HepG2 (cell line): ENCODE results near the gene ZBTB43. TPM values are rescaled to one million over a fixed set of nuclear protein-coding genes. Genes with fewer than 3 reads are reported as not detected.

ENCODE experiments used
- AGO2 ChIP-seq: fragments of 200-400 bp; formaldehyde crosslinking; optimal IDR thresholded peaks from 2 replicates; pipeline ENCODE3; 2017; ENCODE audit warnings: mild to moderate bottlenecking, low read depth, low read length, moderate library complexity
- ASH2L ChIP-seq: fragments of 300-600, 200-600 bp; sonication (generic); IDR thresholded peaks from 2 replicates; pipeline ENCODE4 v1.7.0; 2017; ENCODE audit warnings: low read depth, mild to moderate bottlenecking, moderate library complexity, mixed read lengths, low read length; ENCODE audit not compliant: insufficient read length
- ATF7 ChIP-seq, 2 experiments: fragments of 450-650 bp in 1 of 2; sonication (generic) in 1 of 2; formaldehyde crosslinking in 1 of 2; IDR thresholded peaks; 2 replicates each; pipeline versions ENCODE4 v1.4.0 to v1.6.1; 2016 to 2020; ENCODE audit warnings: antibody characterized with exemption in 1 of 2, mild to moderate bottlenecking in 1 of 2, missing genetic modification reagents in 1 of 2
- CCDC6 ChIP-seq: sonication (generic); formaldehyde crosslinking; IDR thresholded peaks from 2 replicates; pipeline ENCODE4 v1.8.1; 2022; ENCODE audit warnings: mild to moderate bottlenecking, missing genetic modification reagents, moderate library complexity
- ERF ChIP-seq: IDR thresholded peaks from 2 replicates; pipeline ENCODE4 v1.6.1; 2018; ENCODE audit warnings: missing biosample characterization, missing genetic modification reagents
- FOXO1 ChIP-seq: sonication (generic); formaldehyde crosslinking; IDR thresholded peaks from 2 replicates; pipeline ENCODE4 v1.4.0; 2020; ENCODE audit warnings: missing genetic modification reagents
- HNF1B ChIP-seq: sonication (generic); formaldehyde crosslinking; IDR thresholded peaks from 2 replicates; pipeline ENCODE4 v1.5.1; 2020; ENCODE audit warnings: mild to moderate bottlenecking, moderate library complexity, missing genetic modification reagents
- ISL2 ChIP-seq: sonication (generic); formaldehyde crosslinking; IDR thresholded peaks from 2 replicates; pipeline ENCODE4 v1.5.0; 2020; ENCODE audit warnings: missing genetic modification reagents
- NKX3-1 ChIP-seq: sonication (generic); formaldehyde crosslinking; IDR thresholded peaks from 2 replicates; pipeline ENCODE4 v1.5.0; 2020; ENCODE audit warnings: missing genetic modification reagents
- NRL ChIP-seq: sonication (generic); formaldehyde crosslinking; IDR thresholded peaks from 2 replicates; pipeline ENCODE4 v1.5.0; 2020; ENCODE audit warnings: missing genetic modification reagents, mild to moderate bottlenecking, moderate library complexity, borderline replicate concordance
- PATZ1 ChIP-seq: sonication (generic); formaldehyde crosslinking; IDR thresholded peaks from 2 replicates; pipeline ENCODE4 v1.4.0; 2020; ENCODE audit warnings: missing genetic modification reagents
- STAT5B ChIP-seq: sonication (generic); formaldehyde crosslinking; IDR thresholded peaks from 2 replicates; pipeline ENCODE4 v1.4.0; 2020; ENCODE audit warnings: missing genetic modification reagents
- ZBTB26 ChIP-seq: IDR thresholded peaks from 2 replicates; pipeline ENCODE4 v1.6.1; 2016; ENCODE audit warnings: missing compliant biosample characterization, missing genetic modification reagents, borderline replicate concordance
- ZFP82 ChIP-seq: sonication (generic); formaldehyde crosslinking; IDR thresholded peaks from 2 replicates; pipeline ENCODE4 v1.5.1; 2020; ENCODE audit warnings: mild to moderate bottlenecking, missing genetic modification reagents, borderline replicate concordance
- ZFP91 ChIP-seq: sonication (generic); formaldehyde crosslinking; IDR thresholded peaks from 2 replicates; pipeline ENCODE4 v1.9.0; 2022; ENCODE audit warnings: missing genetic modification reagents, mild to moderate bottlenecking, borderline replicate concordance
- polyA plus RNA-seq, 8 experiments: library from polyadenylated mRNA; depleted of rRNA in 3 of 8; stranded (reverse) in 7 of 8; unstranded in 1 of 8; fragments of >200 nt; fragmentation: Illumina TruSeq in 4 of 8; extraction: Trizol in 4 of 8; gene quantifications; 2 replicates each; pipeline versions ENCODE4 v1.2.1 to v1.2.3, GENCODE V29; 2011 to 2016; ENCODE audit warnings: low read depth in 4 of 8, missing spikeins in 1 of 8, mixed read lengths in 1 of 8; ENCODE audit not compliant: insufficient read depth in 1 of 8
- total RNA-seq, 5 experiments: library from RNA; depleted of rRNA; stranded (reverse); fragments of >200 nt; fragmentation: Illumina TruSeq; extraction: Trizol; gene quantifications; 2 replicates each; pipeline ENCODE4 v1.2.3, GENCODE V29; 2016; ENCODE audit warnings: low read depth in 1 of 5
- TF ChIP-seq, protein P1 (sequence below): IDR thresholded peaks from 2 replicates; pipeline ENCODE4 v1.6.1; 2012; ENCODE audit warnings: low read depth, low read length, improper control_type of control experiment
- TF ChIP-seq, protein P2 (sequence below): sonication (generic); formaldehyde crosslinking; IDR thresholded peaks from 2 replicates; pipeline ENCODE4 v1.5.0; 2020; ENCODE audit warnings: missing genetic modification reagents, mild to moderate bottlenecking, borderline replicate concordance
- TF ChIP-seq, protein P3 (sequence below): sonication (generic); formaldehyde crosslinking; IDR thresholded peaks from 2 replicates; pipeline ENCODE4 v1.9.0; 2021; ENCODE audit warnings: missing genetic modification reagents, mild to moderate bottlenecking, borderline replicate concordance

The ZBTB43 gene
- total and polyA plus RNA-seq, 2 of the 13 experiments (the other 11 are each of a cell fraction or from before 2014, with no cell fraction given) = 7.1 to 31.4 TPM

DNA sequence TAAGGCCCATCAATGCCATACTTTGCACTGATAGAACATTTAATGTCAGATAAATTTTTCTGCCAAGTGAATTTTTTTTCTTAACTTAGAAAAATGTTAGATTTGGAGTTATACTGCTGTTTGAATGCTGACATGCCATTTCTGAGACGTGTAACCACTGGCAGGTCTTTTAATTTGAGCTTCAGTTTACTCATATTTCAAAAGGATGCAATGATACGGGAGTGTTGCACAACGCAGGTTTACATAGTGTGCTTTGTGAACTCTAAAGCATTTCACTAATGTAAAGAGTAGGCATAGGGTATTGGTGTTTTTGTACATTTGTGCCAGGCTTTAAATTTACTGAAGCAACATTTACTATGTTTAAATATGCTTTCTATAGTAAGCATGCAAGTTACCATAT lies 4.2 kb downstream of the ZBTB43 start (continued):
- TF ChIP-seq, protein P1, sequence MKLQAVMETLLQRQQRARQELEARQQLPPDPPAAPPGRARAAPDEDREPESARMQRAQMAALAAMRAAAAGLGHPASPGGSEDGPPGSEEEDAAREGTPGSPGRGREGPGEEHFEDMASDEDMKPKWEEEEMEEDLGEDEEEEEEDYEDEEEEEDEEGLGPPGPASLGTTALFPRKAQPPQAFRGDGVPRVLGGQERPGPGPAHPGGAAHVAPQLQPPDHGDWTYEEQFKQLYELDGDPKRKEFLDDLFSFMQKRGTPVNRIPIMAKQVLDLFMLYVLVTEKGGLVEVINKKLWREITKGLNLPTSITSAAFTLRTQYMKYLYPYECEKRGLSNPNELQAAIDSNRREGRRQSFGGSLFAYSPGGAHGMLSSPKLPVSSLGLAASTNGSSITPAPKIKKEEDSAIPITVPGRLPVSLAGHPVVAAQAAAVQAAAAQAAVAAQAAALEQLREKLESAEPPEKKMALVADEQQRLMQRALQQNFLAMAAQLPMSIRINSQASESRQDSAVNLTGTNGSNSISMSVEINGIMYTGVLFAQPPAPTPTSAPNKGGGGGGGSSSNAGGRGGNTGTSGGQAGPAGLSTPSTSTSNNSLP = peak; percentile 95; the same call in 1 of the 2 replicates
- TF ChIP-seq ERF (CRISPR knock-in tag) (0 out of 2 replicates have a peak, but pooled peaks have one; percentile 54), ZBTB26 (no peak), ASH2L (no peak), CCDC6 (CRISPR knock-in tag) (no peak), NRL (CRISPR knock-in tag) (no peak), NKX3-1 (CRISPR knock-in tag) (no peak), FOXO1 (CRISPR knock-in tag) (0 out of 2 replicates have a peak, but pooled peaks have one; percentile 43), ZFP82 (CRISPR knock-in tag) (no peak), AGO2 (no peak), STAT5B (CRISPR knock-in tag) (no peak), ATF7 (IDR thresholded peaks at IDR 0.05) (0 out of 2 replicates have a peak, but pooled peaks have one; percentile 7), ATF7 (CRISPR knock-in tag; IDR thresholded peaks at IDR 0.05) (no peak), HNF1B (no peak), ISL2 (CRISPR knock-in tag) (peak; percentile 80), PATZ1 (CRISPR knock-in tag) (no peak), ZFP91 (CRISPR knock-in tag) (no peak)
- TF ChIP-seq, protein P2, sequence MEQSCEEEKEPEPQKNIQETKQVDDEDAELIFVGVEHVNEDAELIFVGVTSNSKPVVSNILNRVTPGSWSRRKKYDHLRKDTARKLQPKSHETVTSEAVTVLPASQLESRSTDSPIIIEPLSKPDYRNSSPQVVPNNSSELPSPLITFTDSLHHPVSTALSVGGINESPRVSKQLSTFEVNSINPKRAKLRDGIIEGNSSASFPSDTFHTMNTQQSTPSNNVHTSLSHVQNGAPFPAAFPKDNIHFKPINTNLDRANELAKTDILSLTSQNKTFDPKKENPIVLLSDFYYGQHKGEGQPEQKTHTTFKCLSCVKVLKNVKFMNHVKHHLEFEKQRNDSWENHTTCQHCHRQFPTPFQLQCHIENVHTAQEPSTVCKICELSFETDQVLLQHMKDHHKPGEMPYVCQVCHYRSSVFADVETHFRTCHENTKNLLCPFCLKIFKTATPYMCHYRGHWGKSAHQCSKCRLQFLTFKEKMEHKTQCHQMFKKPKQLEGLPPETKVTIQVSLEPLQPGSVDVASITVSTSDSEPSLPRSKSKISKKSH (CRISPR knock-in tag) = no peak
- TF ChIP-seq, protein P3, sequence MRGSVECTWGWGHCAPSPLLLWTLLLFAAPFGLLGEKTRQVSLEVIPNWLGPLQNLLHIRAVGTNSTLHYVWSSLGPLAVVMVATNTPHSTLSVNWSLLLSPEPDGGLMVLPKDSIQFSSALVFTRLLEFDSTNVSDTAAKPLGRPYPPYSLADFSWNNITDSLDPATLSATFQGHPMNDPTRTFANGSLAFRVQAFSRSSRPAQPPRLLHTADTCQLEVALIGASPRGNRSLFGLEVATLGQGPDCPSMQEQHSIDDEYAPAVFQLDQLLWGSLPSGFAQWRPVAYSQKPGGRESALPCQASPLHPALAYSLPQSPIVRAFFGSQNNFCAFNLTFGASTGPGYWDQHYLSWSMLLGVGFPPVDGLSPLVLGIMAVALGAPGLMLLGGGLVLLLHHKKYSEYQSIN (CRISPR knock-in tag) = no peak
